HS-27A (cell line): ENCODE results near the gene TICAM1.
A peak's percentile ranks its signal among the peaks of the same experiment; 100 is the strongest.
"Not testable (repeated sequence)": the region's sequence is repeated elsewhere in the genome, so short reads cannot be mapped to it uniquely, and the experiment has no call there.

ENCODE experiments used
- DNase-seq: peaks from one replicate; pipeline ENCODE4 v3.0.0-alpha.2; 2012; ENCODE audit warnings: low read depth, missing footprints

TICAM1 gene

GRCh38 chr19:4803736-4804695, 27.5 kb downstream of the TICAM1 start:
- no peak for DNase-seq

DNA sequence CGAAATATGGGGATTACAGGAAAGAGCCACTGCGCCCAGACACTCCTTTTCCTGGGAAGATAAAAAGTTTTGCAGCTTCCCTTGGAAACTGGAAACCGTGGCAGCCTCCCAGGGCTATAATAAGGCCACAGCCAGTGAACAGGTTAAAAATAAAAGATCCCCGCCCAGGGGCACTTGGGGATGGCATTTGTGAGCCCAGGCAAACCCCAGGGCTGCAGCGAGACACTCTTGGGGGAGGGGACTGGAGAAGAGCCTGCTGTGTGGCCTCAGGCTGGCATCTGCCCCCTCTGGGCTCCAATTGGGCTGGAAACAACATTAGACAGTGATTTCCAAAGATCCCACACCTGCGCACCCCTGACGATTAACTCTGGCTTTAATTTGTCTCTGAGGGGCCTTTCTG, 28.8 kb downstream of the TICAM1 start:
- DNase-seq, result no peak

GRCh38 chr19:4801085-4801619, 30.4 kb downstream of the TICAM1 start:
- DNase-seq, result no peak

- DNase-seq, result no peak
Measured at GRCh38 chr19:4800591-4801081, 30.9 kb downstream of the TICAM1 start.

DNA sequence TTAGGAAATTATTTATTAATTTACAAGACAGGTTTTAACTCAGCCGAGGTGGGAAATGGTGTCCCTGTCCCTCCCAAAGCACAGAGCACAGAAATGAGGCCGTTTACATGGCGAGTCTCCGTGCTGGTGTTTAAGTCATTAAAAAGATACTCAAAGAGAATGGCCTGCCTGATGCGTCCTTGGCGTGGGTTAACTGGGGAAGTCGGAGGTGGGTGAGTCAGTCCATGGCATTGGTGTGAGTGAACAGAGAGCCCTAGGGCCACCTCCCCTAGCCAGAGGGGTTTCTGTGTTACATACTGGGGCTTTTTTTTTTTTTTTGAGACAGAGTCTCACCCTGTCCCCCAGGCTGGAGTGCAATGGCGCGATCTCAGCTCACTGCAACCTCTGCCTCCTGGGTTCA, 36.1 kb downstream of the TICAM1 start:
- DNase-seq, result no peak

DNA sequence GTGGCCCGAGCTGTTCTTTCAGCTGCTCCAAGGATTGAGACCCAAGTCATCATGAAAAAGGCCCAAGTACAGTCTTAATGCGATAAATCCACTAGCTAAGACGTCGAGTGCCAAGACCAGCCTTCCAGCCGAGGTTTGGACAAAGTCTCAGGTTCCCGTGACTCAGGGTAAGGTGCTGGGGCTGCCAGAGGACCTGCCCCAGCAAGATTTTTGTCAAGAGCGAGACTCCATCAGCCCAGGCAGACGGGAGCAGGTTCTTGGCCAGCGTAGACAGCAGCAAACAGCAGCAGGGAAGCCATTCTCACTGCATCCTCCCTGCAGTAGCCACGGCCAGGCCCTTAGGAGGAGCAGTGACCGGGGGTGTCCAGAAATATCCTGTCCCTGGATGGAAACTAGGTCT, 36.5 kb downstream of the TICAM1 start:
- no peak for DNase-seq

GRCh38 chr19:4793278-4793677, 38.2 kb downstream of the TICAM1 start:
- DNase-seq, result not testable (repeated sequence)

GRCh38 chr19:4792866-4793195, 38.7 kb downstream of the TICAM1 start:
- DNase-seq, result not testable (repeated sequence)

DNA sequence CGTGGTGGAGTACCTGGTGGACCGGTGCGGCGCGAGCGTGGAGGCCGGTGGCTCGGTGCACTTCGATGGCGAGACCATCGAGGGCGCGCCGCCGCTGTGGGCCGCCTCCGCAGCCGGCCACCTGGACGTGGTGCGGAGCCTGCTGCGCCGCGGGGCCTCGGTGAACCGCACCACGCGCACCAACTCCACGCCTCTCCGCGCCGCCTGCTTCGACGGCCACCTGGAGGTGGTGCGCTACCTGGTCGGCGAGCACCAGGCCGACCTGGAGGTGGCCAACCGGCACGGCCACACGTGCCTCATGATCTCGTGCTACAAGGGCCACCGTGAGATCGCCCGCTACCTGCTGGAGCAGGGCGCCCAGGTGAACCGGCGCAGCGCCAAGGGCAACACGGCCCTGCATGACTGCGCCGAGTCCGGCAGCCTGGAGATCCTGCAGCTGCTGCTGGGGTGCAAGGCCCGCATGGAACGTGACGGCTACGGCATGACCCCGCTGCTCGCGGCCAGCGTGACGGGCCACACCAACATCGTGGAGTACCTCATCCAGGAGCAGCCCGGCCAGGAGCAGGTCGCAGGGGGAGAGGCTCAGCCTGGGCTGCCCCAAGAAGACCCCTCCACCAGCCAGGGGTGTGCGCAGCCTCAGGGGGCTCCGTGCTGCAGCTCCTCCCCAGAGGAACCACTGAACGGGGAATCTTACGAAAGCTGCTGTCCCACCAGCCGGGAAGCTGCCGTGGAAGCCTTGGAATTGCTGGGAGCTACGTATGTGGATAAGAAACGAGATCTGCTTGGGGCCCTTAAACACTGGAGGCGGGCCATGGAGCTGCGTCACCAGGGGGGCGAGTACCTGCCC, 39.3 kb downstream of the TICAM1 start:
- not testable (repeated sequence) for DNase-seq

DNA sequence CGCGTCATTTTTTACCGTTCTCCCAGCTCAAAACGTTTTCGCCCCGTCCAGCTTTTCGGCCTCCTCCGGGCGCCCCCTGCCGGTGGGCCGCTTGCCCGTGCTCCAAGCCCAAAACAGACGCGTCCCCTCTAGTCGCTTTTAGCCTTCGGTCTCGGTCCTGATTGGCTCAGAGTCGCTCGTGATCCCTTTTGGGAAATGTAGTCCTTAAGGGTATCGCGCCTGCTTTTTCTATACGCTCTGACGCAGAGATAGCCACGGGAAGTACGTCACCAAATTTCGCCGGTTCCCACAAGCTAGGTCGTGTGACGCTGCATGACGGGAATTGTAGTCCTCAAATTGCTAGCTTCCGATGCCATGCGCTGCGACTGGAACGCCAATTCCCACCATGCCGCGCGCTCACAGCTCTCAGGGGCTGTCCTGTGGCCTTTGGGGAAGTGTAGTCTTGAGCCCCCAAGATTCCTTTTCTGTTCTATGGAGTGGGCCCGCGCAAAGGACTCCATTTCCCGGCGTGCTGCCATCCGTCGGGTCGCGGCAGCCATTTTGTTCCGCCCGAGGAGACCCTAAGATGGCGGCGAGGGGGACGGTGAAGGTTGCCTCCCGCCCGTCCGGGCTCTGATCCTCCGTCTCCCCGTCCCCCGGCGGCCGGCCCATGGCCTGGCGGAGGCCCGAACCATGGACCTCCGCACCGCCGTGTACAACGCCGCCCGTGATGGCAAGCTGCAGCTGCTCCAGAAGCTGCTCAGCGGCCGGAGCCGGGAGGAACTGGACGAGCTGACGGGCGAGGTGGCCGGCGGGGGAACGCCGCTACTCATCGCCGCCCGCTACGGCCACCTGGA, 40.1 kb downstream of the TICAM1 start, which contains the start of gene FEM1A:
Gene FEM1A, plus strand, starts transcription at position 552 of the 836 bp plus-strand sequence. Its CDS starts 121 bp downstream, at position 673.
- DNase-seq, result peak; percentile 99

DNA sequence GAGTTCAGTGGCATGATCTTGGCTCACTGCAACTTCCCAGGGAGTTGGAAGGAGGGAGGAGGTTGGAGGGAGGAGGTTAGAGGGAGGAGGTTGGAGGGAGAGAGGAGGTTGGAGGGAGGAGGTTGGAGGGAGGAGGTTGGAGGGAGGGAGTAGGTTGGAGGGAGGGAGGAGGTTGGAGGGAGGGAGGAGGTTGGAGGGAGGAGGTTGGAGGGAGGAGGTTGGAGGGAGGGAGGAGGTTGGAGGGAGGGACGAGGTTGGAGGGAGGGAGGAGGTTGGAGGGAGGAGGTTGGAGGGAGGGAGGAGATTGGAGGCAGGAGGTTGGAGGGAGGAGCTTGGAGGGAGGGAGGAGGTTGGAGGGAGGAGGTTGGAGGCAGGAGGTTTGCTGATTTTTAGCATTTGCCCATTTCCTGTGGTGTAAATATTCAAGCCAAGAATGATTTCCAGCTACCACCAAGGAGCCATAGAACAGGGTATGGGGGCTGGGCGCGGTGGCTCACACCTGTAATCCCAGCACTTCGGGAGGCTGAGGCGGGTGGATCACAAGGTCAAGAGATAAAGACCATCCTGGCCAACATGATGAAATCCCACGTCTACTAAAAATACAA, 45.0 kb downstream of the TICAM1 start:
- DNase-seq, result not testable (repeated sequence)

DNA sequence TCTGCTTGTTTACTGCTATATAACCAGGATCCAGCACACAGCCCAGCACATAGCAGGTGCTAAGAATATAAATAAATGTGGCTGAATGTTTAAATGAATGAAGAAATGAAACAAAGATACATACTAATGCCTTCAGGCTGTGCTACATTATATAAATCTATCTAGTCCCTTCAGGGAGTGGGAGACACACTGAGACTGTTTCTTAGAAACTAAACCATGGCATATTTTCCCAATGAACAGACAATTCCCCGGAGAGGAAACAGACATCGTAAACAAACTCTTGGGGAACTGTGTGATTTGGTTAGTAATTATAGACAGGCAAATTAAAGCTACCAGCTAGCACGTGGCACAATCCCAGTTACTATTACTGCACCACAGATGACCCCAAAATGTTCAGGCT, 49.7 kb downstream of the TICAM1 start:
- DNase-seq, result no peak

DNA sequence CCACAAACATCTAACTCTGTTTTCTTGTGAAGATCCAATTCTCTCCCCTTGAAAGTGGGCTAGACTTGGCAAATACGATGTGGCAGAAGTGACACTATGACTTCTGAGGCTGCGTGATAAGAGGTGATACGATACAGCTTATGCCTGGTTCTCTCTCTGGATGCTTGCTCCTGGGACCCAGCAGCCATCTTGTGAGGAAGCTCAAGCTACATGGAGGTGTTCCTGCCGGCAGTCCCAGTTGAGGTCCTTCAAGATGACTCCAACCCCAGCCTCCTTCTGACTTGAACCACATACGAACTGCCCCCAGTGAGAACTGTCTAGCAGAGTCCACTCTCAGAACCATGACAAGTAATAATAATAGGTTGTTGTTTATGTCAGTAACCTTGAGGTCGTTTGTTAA, 50.7 kb downstream of the TICAM1 start:
- no peak for DNase-seq

DNA sequence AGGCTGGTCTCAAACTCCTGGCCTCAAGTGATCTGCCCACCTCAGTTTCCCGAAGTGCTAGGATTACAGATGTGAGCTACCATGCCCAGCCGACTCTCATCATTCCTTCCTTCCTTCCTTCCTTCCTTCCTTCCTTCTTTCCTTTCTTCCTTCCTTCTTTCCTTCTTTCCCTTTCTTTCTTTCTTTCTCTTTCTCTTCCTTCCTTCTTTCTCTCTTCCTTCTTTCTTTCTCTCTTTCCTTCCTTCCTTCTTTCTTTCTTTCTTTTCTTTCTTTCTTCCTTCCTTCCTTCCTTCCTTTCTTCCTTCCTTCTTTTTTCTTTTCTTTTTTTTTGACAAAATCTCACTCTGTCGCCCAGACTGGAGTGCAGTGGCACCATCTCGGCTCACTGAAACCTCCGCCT, 53.4 kb downstream of the TICAM1 start:
- DNase-seq, result not testable (repeated sequence)

DNA sequence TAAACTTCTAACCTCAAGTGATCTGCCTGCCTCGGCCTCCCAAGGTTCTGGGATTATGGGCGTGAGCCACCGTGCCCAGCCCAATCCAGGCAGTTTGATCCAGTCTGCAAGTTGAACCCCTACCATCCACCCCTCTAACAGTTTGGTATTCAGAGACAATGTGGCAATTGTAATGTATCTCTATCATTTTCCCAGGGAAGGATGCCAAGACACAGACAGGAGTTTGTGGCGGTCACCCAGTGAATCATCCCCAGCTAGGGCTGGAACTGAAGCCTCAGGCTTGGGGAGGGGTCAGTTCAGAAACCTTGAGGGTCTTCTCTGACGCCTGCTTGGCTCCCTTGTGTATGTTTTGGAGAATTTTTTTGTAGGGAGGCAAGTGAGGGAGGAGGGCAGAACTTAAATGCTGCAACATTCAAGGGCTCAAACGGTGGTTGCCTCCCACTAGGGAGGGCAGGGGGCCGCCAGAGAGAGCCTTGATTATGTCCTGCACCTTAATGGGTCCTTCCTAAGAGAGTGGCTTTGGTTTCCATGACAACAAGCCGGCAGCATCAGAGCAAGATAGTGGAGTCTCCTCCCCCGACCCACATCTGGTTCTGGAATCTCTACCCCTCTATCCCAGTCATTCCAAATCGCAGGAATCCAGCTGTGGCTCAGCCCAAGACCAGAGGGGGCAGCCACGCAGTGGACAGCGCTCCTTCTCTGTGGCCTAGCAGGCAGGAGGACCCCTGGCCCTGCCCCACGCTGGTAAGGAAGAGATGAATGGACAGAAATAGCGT, 54.9 kb downstream of the TICAM1 start:
- no peak for DNase-seq

DNA sequence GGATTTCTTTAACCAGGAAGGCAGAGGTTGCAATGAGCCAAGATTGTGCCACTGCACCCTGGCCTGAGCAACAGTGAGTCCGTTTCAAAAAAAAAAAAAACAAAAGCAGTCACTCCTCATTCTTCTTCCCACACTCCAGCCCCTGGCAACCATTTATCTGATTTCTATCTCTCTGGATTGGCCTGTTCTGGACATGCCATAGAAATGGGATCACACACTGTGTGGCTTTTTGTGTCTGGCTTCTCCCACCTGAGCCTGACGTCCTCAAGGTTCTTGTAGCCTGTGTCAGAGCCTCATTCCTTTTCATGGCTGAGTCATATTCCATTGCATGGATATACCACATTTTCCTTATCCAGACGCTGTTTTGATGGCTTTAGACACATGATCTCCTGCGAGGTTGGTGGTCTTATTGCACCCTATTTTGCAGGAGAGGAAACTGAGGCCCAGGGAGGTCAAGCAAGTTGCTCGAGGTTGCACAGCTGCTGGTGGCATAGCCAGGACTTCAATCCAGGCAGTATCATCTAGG, 55.8 kb downstream of the TICAM1 start:
- DNase-seq, result no peak

- no peak for DNase-seq
Measured at GRCh38 chr19:4774136-4774535, 57.4 kb downstream of the TICAM1 start.

DNA sequence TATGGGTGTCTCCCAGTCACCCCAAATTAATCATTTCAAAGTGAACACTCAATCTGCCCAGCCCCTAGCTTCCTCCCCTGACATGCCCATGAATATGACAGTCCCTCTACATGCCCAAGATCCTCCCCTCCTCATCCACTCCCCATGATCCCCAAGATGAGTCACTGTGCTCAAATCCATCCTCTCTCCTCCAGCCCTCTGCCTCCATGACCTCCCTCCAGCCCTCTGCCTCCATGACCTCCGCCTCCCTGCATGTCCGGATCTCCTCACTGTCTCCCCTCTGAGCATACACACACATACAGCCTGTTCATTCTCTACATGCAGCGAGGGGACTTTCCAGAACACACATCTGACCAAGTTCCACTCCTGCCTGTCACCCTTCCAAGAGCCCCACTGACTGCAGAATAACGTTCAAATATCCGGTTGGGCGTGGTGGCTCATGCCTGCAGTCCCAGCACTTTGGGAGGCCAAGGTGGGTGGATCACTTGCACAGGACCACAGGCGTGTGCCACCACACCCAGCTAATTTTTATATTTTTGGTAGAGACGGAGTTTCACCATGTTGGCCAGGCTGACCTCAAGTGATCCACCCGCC, 58.4 kb downstream of the TICAM1 start:
- no peak for DNase-seq

DNA sequence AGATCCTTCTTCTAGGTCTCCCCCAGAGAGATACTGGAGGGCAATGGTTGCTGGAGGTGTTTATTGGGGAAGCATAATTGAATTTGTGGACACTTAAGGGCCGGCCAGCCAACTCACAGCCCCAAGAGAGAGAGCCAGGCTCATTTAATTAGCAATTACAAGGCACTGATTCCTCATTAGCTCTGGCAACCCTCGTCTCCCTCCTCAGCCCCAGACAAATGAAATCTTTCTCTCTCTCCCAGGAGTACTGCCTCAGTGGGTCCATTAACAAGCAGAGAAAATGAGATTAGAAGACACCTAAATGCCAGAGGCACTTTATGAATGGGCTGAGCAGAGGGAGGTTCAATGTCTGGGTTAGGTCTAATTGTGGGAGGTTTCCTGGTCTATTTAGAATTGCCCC, 58.9 kb downstream of the TICAM1 start:
- DNase-seq, result no peak
